H9 (cell line): ENCODE measurements around the gene PRPF6. TPM values are rescaled to one million over a fixed set of nuclear protein-coding genes. Genes with fewer than 3 reads are reported as not detected.

Experiments
- DNase-seq: peaks from one replicate; pipeline ENCODE4 v3.0.0-alpha.2; 2017
- H2AFZ ChIP-seq: one replicate; pipeline ENCODE4 v1.6.1; 2013; ENCODE audit warnings: mild to moderate bottlenecking, low read length, control low read depth, moderate library complexity
- H2AK5ac ChIP-seq: 2 replicates; pipeline ENCODE4 v1.6.1; 2013; ENCODE audit warnings: low read length, control low read depth, mixed read lengths; ENCODE audit not compliant: insufficient read length
- H2BK120ac ChIP-seq: one replicate; pipeline ENCODE4 v1.6.1; 2013; ENCODE audit warnings: low read depth, mild to moderate bottlenecking, low read length, control low read depth, inconsistent platforms; ENCODE audit not compliant: poor library complexity, severe bottlenecking
- H2BK12ac ChIP-seq: 2 replicates; pipeline ENCODE4 v1.6.1; 2013; ENCODE audit warnings: low read length, control low read depth, mixed read lengths, low read depth; ENCODE audit not compliant: insufficient read length
- H2BK15ac ChIP-seq: 2 replicates; pipeline ENCODE4 v1.6.1; 2013; ENCODE audit warnings: low read depth, low read length, control low read depth
- H2BK20ac ChIP-seq: one replicate; pipeline ENCODE4 v1.6.1; 2013; ENCODE audit warnings: low read depth, mild to moderate bottlenecking, low read length, control low read depth, inconsistent platforms; ENCODE audit not compliant: poor library complexity, severe bottlenecking
- H2BK5ac ChIP-seq: 2 replicates; pipeline ENCODE4 v1.6.1; 2013; ENCODE audit warnings: low read length, control low read depth, mixed read lengths; ENCODE audit not compliant: insufficient read length
- H3K14ac ChIP-seq: 2 replicates; pipeline ENCODE4 v1.6.1; 2013; ENCODE audit warnings: low read length, control low read depth; ENCODE audit not compliant: insufficient read depth
- H3K18ac ChIP-seq: 2 replicates; pipeline ENCODE4 v1.6.1; 2013; ENCODE audit warnings: low read depth, mild to moderate bottlenecking, mixed read lengths, low read length, control low read depth; ENCODE audit not compliant: insufficient read length
- H3K23ac ChIP-seq: 2 replicates; pipeline ENCODE4 v1.6.1; 2013; ENCODE audit warnings: low read length, control low read depth, mixed read lengths, low read depth; ENCODE audit not compliant: insufficient read length
- H3K23me2 ChIP-seq: 2 replicates; pipeline ENCODE4 v1.6.1; 2013; ENCODE audit warnings: low read depth, mild to moderate bottlenecking, mixed read lengths, low read length, control low read depth; ENCODE audit not compliant: insufficient read length, poor library complexity, severe bottlenecking
- H3K27ac ChIP-seq: 2 replicates; pipeline ENCODE4 v1.5.1; 2013; ENCODE audit warnings: low read length, control low read depth, mixed read lengths, low read depth; ENCODE audit not compliant: insufficient read length
- H3K27me3 ChIP-seq: 2 replicates; pipeline ENCODE4 v1.6.1; 2013; ENCODE audit warnings: low read length, control low read depth, inconsistent platforms; ENCODE audit not compliant: insufficient read depth
- H3K4ac ChIP-seq: 2 replicates; pipeline ENCODE4 v1.6.1; 2013; ENCODE audit warnings: low read depth, mild to moderate bottlenecking, control low read depth, inconsistent platforms, low read length, moderate library complexity
- H3K4me1 ChIP-seq: 2 replicates; pipeline ENCODE4 v1.6.1; 2013; ENCODE audit warnings: low read length, control low read depth, inconsistent platforms; ENCODE audit not compliant: insufficient read depth
- H3K4me2 ChIP-seq: 2 replicates; pipeline ENCODE4 v1.6.1; 2013; ENCODE audit warnings: low read length, control low read depth, mixed read lengths; ENCODE audit not compliant: insufficient read length, insufficient read depth
- H3K56ac ChIP-seq: 2 replicates; pipeline ENCODE4 v1.6.1; 2013; ENCODE audit warnings: low read depth, mild to moderate bottlenecking, mixed read lengths, low read length, control low read depth; ENCODE audit not compliant: insufficient read length
- H3K79me1 ChIP-seq: 2 replicates; pipeline ENCODE4 v1.6.1; 2013; ENCODE audit warnings: low read depth, mild to moderate bottlenecking, moderate library complexity, low read length, control low read depth, inconsistent platforms; ENCODE audit not compliant: insufficient read depth, poor library complexity, severe bottlenecking
- H3K79me2 ChIP-seq: 2 replicates; pipeline ENCODE4 v1.6.1; 2013; ENCODE audit warnings: low read length, control low read depth, inconsistent platforms; ENCODE audit not compliant: insufficient read depth
- H3K9ac ChIP-seq: 2 replicates; pipeline ENCODE4 v1.6.1; 2013; ENCODE audit warnings: low read length, control low read depth, mixed read lengths; ENCODE audit not compliant: insufficient read length; ENCODE audit errors: extremely low read depth
- H3K9me3 ChIP-seq: one replicate; pipeline ENCODE4 v1.6.1; 2013; ENCODE audit warnings: low read depth, low read length, inconsistent platforms; ENCODE audit not compliant: control insufficient read depth
- H3T11ph ChIP-seq: one replicate; pipeline ENCODE4 v1.6.1; 2013; ENCODE audit warnings: mild to moderate bottlenecking, low read length, control low read depth, inconsistent platforms
- H4K20me1 ChIP-seq: one replicate; pipeline ENCODE4 v1.6.1; 2013; ENCODE audit not compliant: control insufficient read depth, insufficient read length, insufficient read depth
- H4K5ac ChIP-seq: 2 replicates; pipeline ENCODE4 v1.6.1; 2013; ENCODE audit warnings: low read depth, mild to moderate bottlenecking, mixed read lengths, low read length, control low read depth; ENCODE audit not compliant: insufficient read length
- H4K8ac ChIP-seq: replicated peaks from 2 replicates; pipeline ENCODE4 v1.6.1; 2013; ENCODE audit warnings: low read length, control low read depth, mixed read lengths, low read depth; ENCODE audit not compliant: insufficient read length
- H4K91ac ChIP-seq: 2 replicates; pipeline ENCODE4 v1.6.1; 2013; ENCODE audit warnings: low read depth, mild to moderate bottlenecking, moderate library complexity, mixed read lengths, low read length, control low read depth; ENCODE audit not compliant: insufficient read length
- H3K27ac Mint-ChIP-seq, 3 experiments: 2 replicates in 2 of 3; 3 replicates in 1 of 3; pipeline ENCODE4 v1.8.0; 2020 to 2021; ENCODE audit warnings: mixed read lengths in 3 of 3, mild to moderate bottlenecking in 1 of 3, moderate library complexity in 1 of 3
- H3K27me3 Mint-ChIP-seq: 2 replicates; pipeline ENCODE4 v1.8.0; 2021; ENCODE audit warnings: low read depth, mild to moderate bottlenecking, moderate library complexity, mixed read lengths
- H3K36me3 Mint-ChIP-seq, 3 experiments: 2 replicates in 2 of 3; 3 replicates in 1 of 3; pipeline ENCODE4 v1.8.0; 2020 to 2021; ENCODE audit warnings: low read depth in 3 of 3, mixed read lengths in 3 of 3; ENCODE audit not compliant: insufficient read depth in 1 of 3
- H3K4me1 Mint-ChIP-seq, 2 experiments: 2 replicates each; pipeline ENCODE4 v1.8.0; 2020; ENCODE audit warnings: mixed read lengths in 2 of 2
- H3K4me3 Mint-ChIP-seq, 2 experiments: 2 replicates in 1 of 2; 3 replicates in 1 of 2; pipeline ENCODE4 v1.8.0; 2020 to 2021; ENCODE audit warnings: mild to moderate bottlenecking in 2 of 2, mixed read lengths in 2 of 2, moderate library complexity in 1 of 2
- H3K9me3 Mint-ChIP-seq, 2 experiments: 2 replicates in 1 of 2; 3 replicates in 1 of 2; pipeline ENCODE4 v1.8.0; 2020; ENCODE audit warnings: mild to moderate bottlenecking in 2 of 2, mixed read lengths in 2 of 2, moderate library complexity in 1 of 2
- WGBS: extraction: QIAGEN DNeasy Blood & Tissue Kit; methylation state at CpG from one replicate; pipeline ENCODE4 v1.1.7; 2013; ENCODE audit warnings: missing lambda C conversion rate, low lambda C conversion rate, mixed read lengths; ENCODE audit not compliant: insufficient read length; ENCODE audit errors: extremely low coverage; 5-methylcytosine and 5-hydroxymethylcytosine counted together
- total RNA-seq: library from RNA; stranded (reverse); gene quantifications from 2 replicates; pipeline ENCODE4 v1.2.1, GENCODE V29; 2021
- TF ChIP-seq, protein P1 (sequence below): fragments of 200-600 bp; sonication (generic); conservative IDR thresholded peaks from 3 replicates; pipeline ENCODE4 v1.8.0; 2021; ENCODE audit warnings: antibody characterized with exemption, mild to moderate bottlenecking

The PRPF6 gene
- total RNA-seq, 1 experiment from 2014 or later: 87.9 TPM

DNA sequence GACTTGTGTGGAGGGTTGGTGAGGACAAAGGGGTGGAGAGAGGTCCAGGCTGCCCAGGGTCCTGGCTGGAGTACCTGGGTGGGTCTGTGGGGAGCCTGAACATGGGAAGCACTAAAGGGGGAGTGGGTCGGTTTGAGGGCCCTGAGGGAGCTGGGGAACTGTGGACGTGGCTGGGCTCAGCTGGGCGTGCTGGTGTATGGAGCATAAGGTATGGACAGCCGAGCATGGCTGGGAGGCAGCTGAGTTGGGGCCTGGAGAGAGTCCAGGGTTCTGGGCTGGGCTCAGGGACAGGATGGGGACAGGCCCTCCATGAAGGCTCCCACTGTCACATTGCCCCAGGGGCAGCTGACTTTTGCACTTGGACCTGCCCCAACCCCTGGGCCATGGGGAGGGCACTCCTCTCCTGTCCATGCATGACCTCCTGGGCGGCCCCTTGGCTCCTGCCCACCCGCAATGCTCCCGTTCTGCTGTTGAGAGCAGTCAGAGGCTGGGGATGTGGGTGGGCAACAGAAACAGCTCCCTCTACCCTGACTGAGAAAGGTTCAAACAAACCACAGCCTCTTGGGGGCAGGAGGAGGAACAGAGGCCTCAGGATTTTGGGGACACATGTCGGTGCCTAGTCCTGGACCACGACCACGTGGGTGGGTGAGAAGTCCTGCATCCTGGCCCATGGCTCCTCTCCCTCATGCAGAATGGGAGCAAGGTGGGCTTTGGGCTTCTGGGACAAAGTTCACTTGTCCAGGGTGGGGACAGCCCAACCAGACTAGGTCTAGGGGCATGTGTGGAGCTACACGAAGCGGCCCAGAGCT lies 59.5 kb downstream of the PRPF6 start:
- no peak overlapping the region for H3K18ac ChIP-seq
- H3K27me3 Mint-ChIP-seq: peaks cover 64% of the 10 kb centered on the region
- no peak overlapping the region for H2BK20ac ChIP-seq
- H4K8ac ChIP-seq: no peak overlapping the region
- H2BK5ac ChIP-seq: no peak overlapping the region
- no peak overlapping the region for H3T11ph ChIP-seq
- TF ChIP-seq, protein P1, sequence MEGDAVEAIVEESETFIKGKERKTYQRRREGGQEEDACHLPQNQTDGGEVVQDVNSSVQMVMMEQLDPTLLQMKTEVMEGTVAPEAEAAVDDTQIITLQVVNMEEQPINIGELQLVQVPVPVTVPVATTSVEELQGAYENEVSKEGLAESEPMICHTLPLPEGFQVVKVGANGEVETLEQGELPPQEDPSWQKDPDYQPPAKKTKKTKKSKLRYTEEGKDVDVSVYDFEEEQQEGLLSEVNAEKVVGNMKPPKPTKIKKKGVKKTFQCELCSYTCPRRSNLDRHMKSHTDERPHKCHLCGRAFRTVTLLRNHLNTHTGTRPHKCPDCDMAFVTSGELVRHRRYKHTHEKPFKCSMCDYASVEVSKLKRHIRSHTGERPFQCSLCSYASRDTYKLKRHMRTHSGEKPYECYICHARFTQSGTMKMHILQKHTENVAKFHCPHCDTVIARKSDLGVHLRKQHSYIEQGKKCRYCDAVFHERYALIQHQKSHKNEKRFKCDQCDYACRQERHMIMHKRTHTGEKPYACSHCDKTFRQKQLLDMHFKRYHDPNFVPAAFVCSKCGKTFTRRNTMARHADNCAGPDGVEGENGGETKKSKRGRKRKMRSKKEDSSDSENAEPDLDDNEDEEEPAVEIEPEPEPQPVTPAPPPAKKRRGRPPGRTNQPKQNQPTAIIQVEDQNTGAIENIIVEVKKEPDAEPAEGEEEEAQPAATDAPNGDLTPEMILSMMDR: no peak
- H3K9ac ChIP-seq: no peak overlapping the region
- H3K4me1 ChIP-seq: peaks cover 5% of the 10 kb centered on the region; the same call in 1 of the 2 replicates
- H3K9me3 ChIP-seq: no peaks in the 10 kb centered on the region
- peaks cover 23 to 29% of the 10 kb centered on the region in 2 experiments for H3K4me1 Mint-ChIP-seq
- H2BK12ac ChIP-seq: no peak overlapping the region
- no peak overlapping the region for H4K5ac ChIP-seq
- no peaks in the 10 kb centered on the region for H3K79me1 ChIP-seq
- no peaks in the 10 kb centered on the region for H4K20me1 ChIP-seq
- no peak overlapping the region for H3K4me2 ChIP-seq
- H2AFZ ChIP-seq: no peak overlapping the region
- H3K27ac ChIP-seq: no peak overlapping the region
- no peak overlapping the region; a peak in 2 of 5 replicates for H3K4me3 Mint-ChIP-seq
- no peaks in the 10 kb centered on the region; a peak in 1 of 7 replicates for H3K36me3 Mint-ChIP-seq
- H3K9me3 Mint-ChIP-seq: peaks cover 0 to 2% of the 10 kb centered on the region in 2 experiments; a peak in 2 of 5 replicates
- no peak for DNase-seq
- H2AK5ac ChIP-seq: no peak overlapping the region
- H2BK120ac ChIP-seq: no peak overlapping the region
- no peak overlapping the region for H4K91ac ChIP-seq
- peaks cover 14% of the 10 kb centered on the region for H3K23me2 ChIP-seq
- H3K79me2 ChIP-seq: no peaks in the 10 kb centered on the region
- H3K14ac ChIP-seq: no peak overlapping the region; the same call in 1 of the 2 replicates
- no peak overlapping the region for H3K56ac ChIP-seq
- WGBS: no CpG with 5 or more reads among the region's 12 CpGs
- no peak overlapping the region for H3K23ac ChIP-seq
- peaks cover 13% of the 10 kb centered on the region; the same call in 1 of the 2 replicates for H3K27me3 ChIP-seq
- no peak overlapping the region for H2BK15ac ChIP-seq
- no peak overlapping the region for H3K27ac Mint-ChIP-seq
- no peak overlapping the region for H3K4ac ChIP-seq
